ENCODE measurements around the gene PHB1. TPM values are rescaled to one million over a fixed set of nuclear protein-coding genes. Genes with fewer than 3 reads are reported as not detected.
"Not testable (repeated sequence)": the region's sequence is repeated elsewhere in the genome, so short reads cannot be mapped to it uniquely, and the experiment has no call there.

The PHB1 gene
- total RNA-seq, 1 experiment from 2014 or later: 413 TPM

DNA sequence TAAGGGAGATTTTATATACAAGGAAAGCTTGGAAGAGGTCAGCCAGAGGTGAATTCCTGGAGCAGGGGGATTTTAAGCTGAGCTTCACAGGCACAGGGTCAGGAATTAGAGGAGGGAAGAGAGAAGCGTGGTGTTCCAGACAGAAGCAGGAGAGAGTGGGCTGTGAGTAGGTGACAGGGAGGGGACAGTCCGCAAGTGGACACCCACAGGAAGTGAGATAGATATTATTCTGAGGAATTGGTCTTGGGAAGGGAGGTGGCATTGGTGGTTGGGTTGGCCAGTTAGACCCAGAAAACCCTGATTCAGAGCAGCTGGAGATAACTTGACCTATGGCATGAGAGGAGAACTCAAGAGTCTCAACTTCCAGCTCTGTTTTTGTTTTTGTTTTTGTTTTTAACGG, 14.7 kb downstream of the PHB1 start:
- Mint-ChIP-seq H3K36me3 (ENCODE audit: insufficient read depth, unreplicated experiment) (peaks cover 28% of the 10 kb centered on the region), H3K27me3 (ENCODE audit: unreplicated experiment) (peaks cover 19% of the 10 kb centered on the region), H3K4me3 (ENCODE audit: low read depth, unreplicated experiment) (no peak overlapping the region), H3K27ac (ENCODE audit: unreplicated experiment) (no peak overlapping the region), H3K9me3 (ENCODE audit: low read depth, unreplicated experiment) (no peaks in the 10 kb centered on the region), H3K4me1 (ENCODE audit: low read depth, unreplicated experiment) (no peaks in the 10 kb centered on the region)
- TF ChIP-seq, protein P1, sequence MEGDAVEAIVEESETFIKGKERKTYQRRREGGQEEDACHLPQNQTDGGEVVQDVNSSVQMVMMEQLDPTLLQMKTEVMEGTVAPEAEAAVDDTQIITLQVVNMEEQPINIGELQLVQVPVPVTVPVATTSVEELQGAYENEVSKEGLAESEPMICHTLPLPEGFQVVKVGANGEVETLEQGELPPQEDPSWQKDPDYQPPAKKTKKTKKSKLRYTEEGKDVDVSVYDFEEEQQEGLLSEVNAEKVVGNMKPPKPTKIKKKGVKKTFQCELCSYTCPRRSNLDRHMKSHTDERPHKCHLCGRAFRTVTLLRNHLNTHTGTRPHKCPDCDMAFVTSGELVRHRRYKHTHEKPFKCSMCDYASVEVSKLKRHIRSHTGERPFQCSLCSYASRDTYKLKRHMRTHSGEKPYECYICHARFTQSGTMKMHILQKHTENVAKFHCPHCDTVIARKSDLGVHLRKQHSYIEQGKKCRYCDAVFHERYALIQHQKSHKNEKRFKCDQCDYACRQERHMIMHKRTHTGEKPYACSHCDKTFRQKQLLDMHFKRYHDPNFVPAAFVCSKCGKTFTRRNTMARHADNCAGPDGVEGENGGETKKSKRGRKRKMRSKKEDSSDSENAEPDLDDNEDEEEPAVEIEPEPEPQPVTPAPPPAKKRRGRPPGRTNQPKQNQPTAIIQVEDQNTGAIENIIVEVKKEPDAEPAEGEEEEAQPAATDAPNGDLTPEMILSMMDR (IDR thresholded peaks at IDR 0.05; ENCODE audit: unreplicated experiment): no peak
- no peak for DNase-seq
- BruUV-seq (replicated peaks): no TSS peak
- intact Hi-C loops (cut with micrococcal nuclease; ENCODE audit: unreplicated experiment): no loop called here
- CTCF ChIA-PET: interaction anchor here (0.6 to 1.8 kb wide), 6 partner anchors 8 to 634 kb away, joined by 3 to 6 read pairs (median 3); partner anchors contain the start of gene PHB1

DNA sequence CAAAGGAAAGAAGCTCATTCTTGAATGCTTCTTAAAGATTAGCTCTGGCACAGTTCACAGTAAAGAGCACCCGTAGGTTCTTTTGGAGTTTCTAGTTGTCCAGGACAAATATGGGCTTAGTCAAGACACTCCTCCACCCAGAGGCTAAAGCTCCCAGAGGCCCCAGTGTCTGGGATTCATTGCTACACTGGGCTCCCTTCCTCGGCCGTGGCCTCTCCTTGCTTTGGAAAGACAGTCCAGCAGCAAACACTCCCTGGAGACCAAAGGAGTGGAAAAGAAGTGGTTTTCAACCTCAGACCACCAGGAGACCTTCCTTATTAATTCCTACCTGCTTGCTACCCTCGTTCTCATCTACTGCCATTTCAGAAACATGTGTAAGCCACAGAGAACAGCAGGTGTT, 17.1 kb downstream of the PHB1 start:
- H3K9me3 Mint-ChIP-seq (ENCODE audit: low read depth, unreplicated experiment): no peaks in the 10 kb centered on the region
- peaks cover 8% of the 10 kb centered on the region for H3K36me3 Mint-ChIP-seq (ENCODE audit: insufficient read depth, unreplicated experiment)
- CTCF ChIA-PET: interaction anchor here (0.6 to 0.7 kb wide), 2 partner anchors 14 to 83 kb away, joined by 3 to 4 read pairs; no protein-coding TSS in a partner anchor
- intact Hi-C loops (cut with micrococcal nuclease; ENCODE audit: unreplicated experiment): no loop called here
- H3K27ac Mint-ChIP-seq (ENCODE audit: unreplicated experiment): no peak overlapping the region
- no peak for DNase-seq
- BruUV-seq (replicated peaks): no TSS peak
- H3K4me3 Mint-ChIP-seq (ENCODE audit: low read depth, unreplicated experiment): no peak overlapping the region
- TF ChIP-seq, protein P1 (IDR thresholded peaks at IDR 0.05; ENCODE audit: unreplicated experiment): no peak
- H3K27me3 Mint-ChIP-seq (ENCODE audit: unreplicated experiment): peaks cover 19% of the 10 kb centered on the region
- no peaks in the 10 kb centered on the region for H3K4me1 Mint-ChIP-seq (ENCODE audit: low read depth, unreplicated experiment)

DNA sequence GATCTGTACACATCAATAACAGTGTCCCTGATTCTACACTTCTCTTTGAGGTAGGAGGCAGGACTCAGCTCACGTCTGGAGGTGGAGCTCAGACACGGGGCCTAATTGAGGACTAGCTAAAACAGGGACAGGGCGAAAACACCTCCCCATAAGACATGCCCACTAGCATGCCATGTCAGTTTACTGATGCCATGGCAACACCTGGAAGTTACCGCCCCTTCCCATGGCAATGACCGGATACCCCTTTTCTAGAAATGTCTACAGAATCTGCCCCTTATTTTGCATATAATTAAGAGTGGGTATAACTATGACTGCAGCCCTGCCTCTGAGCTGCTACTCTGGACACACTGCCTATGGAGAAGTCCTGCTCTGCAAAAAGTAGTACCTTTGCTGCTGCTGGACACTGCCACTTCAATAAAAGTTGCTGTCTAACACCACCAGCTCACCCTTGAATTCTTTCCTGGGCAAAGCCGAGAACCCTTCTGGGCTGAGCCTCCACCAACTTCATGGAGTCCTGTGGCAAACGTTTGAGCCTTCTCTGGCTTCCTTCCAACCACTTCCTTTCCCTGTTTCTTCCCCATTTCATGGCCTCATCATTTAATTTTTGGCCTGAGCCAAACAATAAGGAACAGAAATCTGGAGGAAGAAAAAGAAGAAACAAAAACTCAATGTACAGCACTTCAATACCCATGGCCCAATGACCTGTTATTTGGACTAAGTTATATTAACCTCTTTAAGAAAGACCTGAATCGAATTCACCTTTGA, 21.0 kb downstream of the PHB1 start:
- Mint-ChIP-seq H3K27me3 (ENCODE audit: unreplicated experiment) (peaks cover 19% of the 10 kb centered on the region), H3K27ac (ENCODE audit: unreplicated experiment) (no peak overlapping the region), H3K4me3 (ENCODE audit: low read depth, unreplicated experiment) (no peak overlapping the region), H3K4me1 (ENCODE audit: low read depth, unreplicated experiment) (peaks cover 14% of the 10 kb centered on the region), H3K36me3 (ENCODE audit: insufficient read depth, unreplicated experiment) (no peaks in the 10 kb centered on the region), H3K9me3 (ENCODE audit: low read depth, unreplicated experiment) (no peaks in the 10 kb centered on the region)
- intact Hi-C loops (cut with micrococcal nuclease; ENCODE audit: unreplicated experiment): loop anchor here (2.0 kb wide), 1 partner anchor 31 kb away; the partner anchor contains the start of gene ZNF652
- CTCF ChIA-PET: no interaction called here
- TF ChIP-seq, protein P1 (IDR thresholded peaks at IDR 0.05; ENCODE audit: unreplicated experiment): no peak
- no TSS peak for BruUV-seq (replicated peaks)
- no peak for DNase-seq

DNA sequence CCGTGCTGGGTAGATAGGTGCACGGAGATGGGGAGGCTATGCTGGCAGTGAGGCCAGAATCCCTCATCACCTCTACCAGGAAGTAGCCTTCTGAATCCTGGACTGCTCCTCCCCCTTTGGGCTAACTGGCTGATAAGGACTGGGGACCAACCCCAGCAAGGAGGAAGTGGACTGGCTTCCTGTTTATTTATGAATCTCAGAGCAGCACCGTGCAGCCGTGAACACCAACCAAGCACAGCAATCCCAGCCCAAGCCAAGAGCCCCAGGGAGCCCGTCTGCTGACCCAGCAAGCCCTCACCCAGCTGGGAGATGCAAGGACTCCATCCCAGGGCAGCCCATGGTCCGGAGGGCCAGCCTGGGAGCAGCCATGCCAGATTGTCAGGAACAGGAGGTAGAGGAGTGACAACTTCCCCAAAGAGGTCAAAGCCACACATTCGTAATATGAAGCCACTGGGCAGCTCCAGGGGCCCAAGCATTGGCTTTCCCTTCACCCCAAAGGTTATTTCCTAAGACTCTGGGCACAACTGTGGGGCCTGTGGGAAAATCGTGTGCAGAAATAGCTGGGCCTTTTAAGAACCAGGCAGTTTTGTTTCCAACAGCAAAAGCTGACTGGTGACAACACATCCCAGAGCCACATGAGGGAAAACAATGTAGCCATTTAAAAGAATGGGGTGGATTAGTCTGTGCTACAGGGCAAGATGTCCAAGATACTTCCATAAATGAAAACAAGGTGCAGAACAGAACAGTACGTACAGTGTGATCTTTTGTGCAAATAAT, 23.9 kb downstream of the PHB1 start:
- BruUV-seq (replicated peaks): no TSS peak
- CTCF ChIA-PET: interaction anchor here (1.1 to 1.3 kb wide), 2 partner anchors 10 to 75 kb away, joined by 4 to 5 read pairs; no protein-coding TSS in a partner anchor

DNA sequence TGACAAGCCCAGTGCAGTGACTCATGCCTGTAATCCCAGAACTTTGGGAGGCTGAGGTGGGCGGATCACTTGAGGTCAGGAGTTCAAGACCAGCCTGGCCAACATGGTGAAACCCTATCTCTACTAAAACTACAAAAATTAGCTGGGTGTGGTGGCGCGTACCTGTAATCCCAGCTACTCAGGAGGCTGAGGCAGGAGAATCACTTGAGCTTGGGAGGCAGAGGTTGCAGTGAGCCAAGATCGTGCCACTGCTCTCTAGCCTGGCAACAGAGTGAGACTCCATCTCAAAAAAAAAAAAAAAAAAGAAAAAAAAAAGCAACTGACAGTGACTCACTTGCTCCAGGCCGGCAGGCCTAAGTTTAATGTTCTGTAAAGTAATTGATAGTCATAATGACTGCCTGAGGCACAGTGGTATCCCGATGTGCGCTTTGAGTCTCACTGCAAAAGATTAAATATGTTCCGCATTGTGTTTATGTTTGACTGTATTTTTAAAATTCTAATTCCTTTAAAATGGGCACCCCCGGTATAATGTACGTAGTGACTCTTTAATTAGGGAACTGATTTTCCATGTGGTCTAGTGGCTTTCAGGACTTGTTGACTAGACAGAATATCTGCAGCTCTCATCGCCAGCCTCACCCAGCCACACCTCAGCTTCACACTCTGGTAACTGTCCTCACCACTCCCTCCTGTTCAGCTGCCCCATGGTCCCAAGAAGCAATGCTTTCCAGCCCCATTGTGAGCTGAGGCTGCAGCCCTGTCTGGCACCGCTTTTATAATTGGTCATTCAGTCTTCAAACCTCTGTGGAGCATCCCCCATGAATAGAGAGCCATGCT, 25.0 kb downstream of the PHB1 start:
- peaks cover 14% of the 10 kb centered on the region for H3K4me1 Mint-ChIP-seq (ENCODE audit: low read depth, unreplicated experiment)
- CTCF ChIA-PET: interaction anchor here (0.6 to 1.0 kb wide), 3 partner anchors 24 to 380 kb away, joined by 3 to 5 read pairs (median 4); no protein-coding TSS in a partner anchor
- intact Hi-C loops (cut with micrococcal nuclease; ENCODE audit: unreplicated experiment); H3K4me3 Mint-ChIP-seq (ENCODE audit: low read depth, unreplicated experiment); H3K9me3 Mint-ChIP-seq (ENCODE audit: low read depth, unreplicated experiment); H3K36me3 Mint-ChIP-seq (ENCODE audit: insufficient read depth, unreplicated experiment); H3K27ac Mint-ChIP-seq (ENCODE audit: unreplicated experiment); DNase-seq; BruUV-seq (replicated peaks): not testable (repeated sequence)
- H3K27me3 Mint-ChIP-seq (ENCODE audit: unreplicated experiment): peaks cover 13% of the 10 kb centered on the region

More for the DNA sequence above, 23.9 kb downstream of the PHB1 start:
- intact Hi-C loops (cut with micrococcal nuclease; ENCODE audit: unreplicated experiment): no loop called here
- TF ChIP-seq, protein P1 (IDR thresholded peaks at IDR 0.05; ENCODE audit: unreplicated experiment): no peak
- H3K4me3 Mint-ChIP-seq (ENCODE audit: low read depth, unreplicated experiment): no peak overlapping the region
- H3K36me3 Mint-ChIP-seq (ENCODE audit: insufficient read depth, unreplicated experiment): no peaks in the 10 kb centered on the region
- H3K27me3 Mint-ChIP-seq (ENCODE audit: unreplicated experiment): peaks cover 13% of the 10 kb centered on the region
- DNase-seq: peak; percentile 52
- peak overlapping the region; percentile 2 for H3K27ac Mint-ChIP-seq (ENCODE audit: unreplicated experiment)
- H3K4me1 Mint-ChIP-seq (ENCODE audit: low read depth, unreplicated experiment): peaks cover 14% of the 10 kb centered on the region
- H3K9me3 Mint-ChIP-seq (ENCODE audit: low read depth, unreplicated experiment): no peaks in the 10 kb centered on the region
